Stimulated activated CD4-positive, alpha-beta T cell treated with anti-CD3 and anti-CD28 coated beads, Interleukin-12 subunit alpha, Interleukin-12 subunit beta, amount 100 ng/mL, for 24 hours (primary cell): Measurements from ENCODE around the gene SHISAL1.
"Not testable (repeated sequence)": the region's sequence is repeated elsewhere in the genome, so short reads cannot be mapped to it uniquely, and the experiment has no call there.

ENCODE experiments used
- DNase-seq, 2 experiments: peaks; one replicate each; pipeline ENCODE4 v3.0.0-alpha.2; 2020; ENCODE audit warnings: low read depth in 2 of 2

The SHISAL1 gene

GRCh38 chr22:44328762-44329161 lies 16.0 kb upstream of the SHISAL1 start:
- no peak for DNase-seq

GRCh38 chr22:44328326-44328725 lies 15.6 kb upstream of the SHISAL1 start:
- no peak for DNase-seq

GRCh38 chr22:44326491-44326885 lies 13.7 kb upstream of the SHISAL1 start:
- no peak for DNase-seq

GRCh38 chr22:44325718-44326490 lies 13.2 kb upstream of the SHISAL1 start:
- DNase-seq = no peak

- not testable (repeated sequence) for DNase-seq
These were observed 10.5 kb upstream of the SHISAL1 start for GRCh38 chr22:44323140-44323790.

GRCh38 chr22:44319685-44320084 lies 6.9 kb upstream of the SHISAL1 start:
- DNase-seq = no peak

GRCh38 chr22:44318751-44319150 lies 6.0 kb upstream of the SHISAL1 start:
- DNase-seq = no peak

GRCh38 chr22:44317886-44318637 lies 5.3 kb upstream of the SHISAL1 start:
- no peak for DNase-seq

GRCh38 chr22:44317123-44317444 lies 4.3 kb upstream of the SHISAL1 start:
- no peak for DNase-seq

- no peak for DNase-seq
These were observed 3.8 kb upstream of the SHISAL1 start for GRCh38 chr22:44316393-44317122.

GRCh38 chr22:44314425-44315067 lies 1.8 kb upstream of the SHISAL1 start:
- DNase-seq = no peak

GRCh38 chr22:44313385-44314006 lies 745 bp upstream of the SHISAL1 start:
- DNase-seq = no peak

GRCh38 chr22:44311855-44312170 lies 938 bp downstream of the SHISAL1 start:
- DNase-seq = no peak

- DNase-seq = no peak
These were observed 1.5 kb downstream of the SHISAL1 start for GRCh38 chr22:44311104-44311854.

GRCh38 chr22:44309647-44310046 lies 3.1 kb downstream of the SHISAL1 start:
- DNase-seq = no peak

- DNase-seq = no peak
These were observed 3.6 kb downstream of the SHISAL1 start for GRCh38 chr22:44309137-44309536.

GRCh38 chr22:44307509-44308169 lies 5.1 kb downstream of the SHISAL1 start:
- DNase-seq = no peak

- DNase-seq = no peak
These were observed 6.9 kb downstream of the SHISAL1 start for GRCh38 chr22:44305888-44306287.

GRCh38 chr22:44305455-44305854 lies 7.3 kb downstream of the SHISAL1 start:
- no peak for DNase-seq

GRCh38 chr22:44304911-44305310 lies 7.8 kb downstream of the SHISAL1 start:
- no peak for DNase-seq
